IPS DF 19.7 (cell line): ENCODE measurements around the gene USP17L27.
"Not testable (repeated sequence)": the region's sequence is repeated elsewhere in the genome, so short reads cannot be mapped to it uniquely, and the experiment has no call there.

Experiments used
- DNase-seq: peaks from one replicate; pipeline ENCODE4 v3.0.0-alpha.2; 2013; ENCODE audit warnings: low read depth, low spot score

Gene USP17L27, protein sequence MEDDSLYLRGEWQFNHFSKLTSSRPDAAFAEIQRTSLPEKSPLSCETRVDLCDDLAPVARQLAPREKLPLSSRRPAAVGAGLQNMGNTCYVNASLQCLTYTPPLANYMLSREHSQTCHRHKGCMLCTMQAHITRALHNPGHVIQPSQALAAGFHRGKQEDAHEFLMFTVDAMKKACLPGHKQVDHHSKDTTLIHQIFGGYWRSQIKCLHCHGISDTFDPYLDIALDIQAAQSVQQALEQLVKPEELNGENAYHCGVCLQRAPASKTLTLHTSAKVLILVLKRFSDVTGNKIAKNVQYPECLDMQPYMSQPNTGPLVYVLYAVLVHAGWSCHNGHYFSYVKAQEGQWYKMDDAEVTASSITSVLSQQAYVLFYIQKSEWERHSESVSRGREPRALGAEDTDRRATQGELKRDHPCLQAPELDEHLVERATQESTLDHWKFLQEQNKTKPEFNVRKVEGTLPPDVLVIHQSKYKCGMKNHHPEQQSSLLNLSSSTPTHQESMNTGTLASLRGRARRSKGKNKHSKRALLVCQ

DNA sequence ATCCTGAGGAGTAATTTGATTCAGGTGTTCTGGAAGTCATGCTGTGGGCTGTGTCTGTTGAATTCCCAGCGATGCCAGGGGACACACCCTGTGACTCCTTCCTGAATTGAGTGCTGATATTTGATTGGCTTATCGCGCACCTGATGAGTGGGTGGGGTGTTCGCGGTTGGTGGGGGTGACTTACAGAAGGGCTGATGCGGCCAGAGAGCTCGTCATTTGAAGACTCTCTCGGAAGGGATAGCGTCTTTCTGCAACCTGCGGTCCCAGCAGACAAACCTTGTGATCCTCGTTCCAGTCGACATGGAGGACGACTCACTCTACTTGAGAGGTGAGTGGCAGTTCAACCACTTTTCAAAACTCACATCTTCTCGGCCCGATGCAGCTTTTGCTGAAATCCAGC is at the start of gene USP17L27:
USP17L27 (plus strand) TSS at position 301 of the 400 bp plus-strand sequence; CDS start at position 301, 0 bp downstream.
- DNase-seq, result not testable (repeated sequence)

DNA sequence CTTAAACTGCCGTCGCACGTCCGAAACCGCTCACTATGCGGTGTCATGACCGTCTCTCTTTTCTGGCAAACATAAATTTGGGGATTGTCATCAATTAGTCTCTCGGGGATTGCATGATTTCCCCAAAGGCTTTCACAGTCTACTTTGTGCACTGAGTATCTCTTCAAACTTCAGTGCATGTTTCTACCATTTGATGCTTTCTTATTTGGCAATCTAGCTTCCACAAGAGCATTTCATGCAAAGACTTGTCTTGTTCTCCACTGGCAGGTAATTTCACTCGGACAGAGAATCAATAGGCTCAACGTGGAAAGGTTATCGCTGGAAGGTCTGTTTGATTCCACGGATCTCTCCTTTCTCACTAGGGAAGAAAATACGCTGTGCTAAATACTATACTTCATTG is 19.8 kb upstream of the USP17L27 start:
- DNase-seq, result not testable (repeated sequence)

DNA sequence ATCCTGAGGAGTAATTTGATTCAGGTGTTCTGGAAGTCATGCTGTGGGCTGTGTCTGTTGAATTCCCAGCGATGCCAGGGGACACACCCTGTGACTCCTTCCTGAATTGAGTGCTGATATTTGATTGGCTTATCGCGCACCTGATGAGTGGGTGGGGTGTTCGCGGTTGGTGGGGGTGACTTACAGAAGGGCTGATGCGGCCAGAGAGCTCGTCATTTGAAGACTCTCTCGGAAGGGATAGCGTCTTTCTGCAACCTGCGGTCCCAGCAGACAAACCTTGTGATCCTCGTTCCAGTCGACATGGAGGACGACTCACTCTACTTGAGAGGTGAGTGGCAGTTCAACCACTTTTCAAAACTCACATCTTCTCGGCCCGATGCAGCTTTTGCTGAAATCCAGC is 19.1 kb upstream of the USP17L27 start, which contains the start of gene USP17L24:
USP17L24 (plus strand) TSS at position 301 of the 400 bp plus-strand sequence; CDS start at position 301, 0 bp downstream.
- not testable (repeated sequence) for DNase-seq

DNA sequence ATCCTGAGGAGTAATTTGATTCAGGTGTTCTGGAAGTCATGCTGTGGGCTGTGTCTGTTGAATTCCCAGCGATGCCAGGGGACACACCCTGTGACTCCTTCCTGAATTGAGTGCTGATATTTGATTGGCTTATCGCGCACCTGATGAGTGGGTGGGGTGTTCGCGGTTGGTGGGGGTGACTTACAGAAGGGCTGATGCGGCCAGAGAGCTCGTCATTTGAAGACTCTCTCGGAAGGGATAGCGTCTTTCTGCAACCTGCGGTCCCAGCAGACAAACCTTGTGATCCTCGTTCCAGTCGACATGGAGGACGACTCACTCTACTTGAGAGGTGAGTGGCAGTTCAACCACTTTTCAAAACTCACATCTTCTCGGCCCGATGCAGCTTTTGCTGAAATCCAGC is 14.3 kb upstream of the USP17L27 start, which contains the start of gene USP17L25:
USP17L25 (plus strand) TSS at position 301 of the 400 bp plus-strand sequence; CDS start at position 301, 0 bp downstream.
- DNase-seq, result not testable (repeated sequence)

DNA sequence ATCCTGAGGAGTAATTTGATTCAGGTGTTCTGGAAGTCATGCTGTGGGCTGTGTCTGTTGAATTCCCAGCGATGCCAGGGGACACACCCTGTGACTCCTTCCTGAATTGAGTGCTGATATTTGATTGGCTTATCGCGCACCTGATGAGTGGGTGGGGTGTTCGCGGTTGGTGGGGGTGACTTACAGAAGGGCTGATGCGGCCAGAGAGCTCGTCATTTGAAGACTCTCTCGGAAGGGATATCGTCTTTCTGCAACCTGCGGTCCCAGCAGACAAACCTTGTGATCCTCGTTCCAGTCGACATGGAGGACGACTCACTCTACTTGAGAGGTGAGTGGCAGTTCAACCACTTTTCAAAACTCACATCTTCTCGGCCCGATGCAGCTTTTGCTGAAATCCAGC is 9.6 kb upstream of the USP17L27 start, which contains the start of gene USP17L26:
USP17L26 (plus strand) TSS at position 301 of the 400 bp plus-strand sequence; CDS start at position 301, 0 bp downstream.
- not testable (repeated sequence) for DNase-seq

DNA sequence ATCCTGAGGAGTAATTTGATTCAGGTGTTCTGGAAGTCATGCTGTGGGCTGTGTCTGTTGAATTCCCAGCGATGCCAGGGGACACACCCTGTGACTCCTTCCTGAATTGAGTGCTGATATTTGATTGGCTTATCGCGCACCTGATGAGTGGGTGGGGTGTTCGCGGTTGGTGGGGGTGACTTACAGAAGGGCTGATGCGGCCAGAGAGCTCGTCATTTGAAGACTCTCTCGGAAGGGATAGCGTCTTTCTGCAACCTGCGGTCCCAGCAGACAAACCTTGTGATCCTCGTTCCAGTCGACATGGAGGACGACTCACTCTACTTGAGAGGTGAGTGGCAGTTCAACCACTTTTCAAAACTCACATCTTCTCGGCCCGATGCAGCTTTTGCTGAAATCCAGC is 4.8 kb upstream of the USP17L27 start, which contains the start of gene USP17L5:
USP17L5 (plus strand) TSS at position 301 of the 400 bp plus-strand sequence; CDS start at position 301, 0 bp downstream.
- DNase-seq, result not testable (repeated sequence)

DNA sequence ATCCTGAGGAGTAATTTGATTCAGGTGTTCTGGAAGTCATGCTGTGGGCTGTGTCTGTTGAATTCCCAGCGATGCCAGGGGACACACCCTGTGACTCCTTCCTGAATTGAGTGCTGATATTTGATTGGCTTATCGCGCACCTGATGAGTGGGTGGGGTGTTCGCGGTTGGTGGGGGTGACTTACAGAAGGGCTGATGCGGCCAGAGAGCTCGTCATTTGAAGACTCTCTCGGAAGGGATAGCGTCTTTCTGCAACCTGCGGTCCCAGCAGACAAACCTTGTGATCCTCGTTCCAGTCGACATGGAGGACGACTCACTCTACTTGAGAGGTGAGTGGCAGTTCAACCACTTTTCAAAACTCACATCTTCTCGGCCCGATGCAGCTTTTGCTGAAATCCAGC is 4.6 kb downstream of the USP17L27 start, which contains the start of gene USP17L28:
USP17L28 (plus strand) TSS at position 301 of the 400 bp plus-strand sequence; CDS start at position 301, 0 bp downstream.
- DNase-seq, result not testable (repeated sequence)

DNA sequence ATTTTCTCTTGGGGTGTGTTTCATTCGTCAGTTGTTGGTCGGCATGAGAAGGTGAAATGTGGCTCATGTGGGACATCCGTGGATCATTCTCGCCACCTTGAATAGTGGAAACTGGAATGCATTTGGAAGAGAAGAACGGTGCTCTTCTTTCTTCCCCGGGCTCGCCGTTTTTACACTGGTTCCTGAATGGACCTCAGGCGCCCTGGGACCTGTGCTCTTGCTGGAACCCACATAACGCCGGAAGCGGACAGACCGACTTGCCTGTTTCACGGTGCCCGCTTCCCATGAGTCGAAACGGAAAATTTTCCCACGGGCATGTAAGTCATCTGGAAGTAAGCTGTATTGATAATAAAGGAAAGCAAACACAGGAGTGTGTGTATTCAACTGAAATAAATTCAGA is 6.9 kb downstream of the USP17L27 start:
- DNase-seq, result not testable (repeated sequence)

DNA sequence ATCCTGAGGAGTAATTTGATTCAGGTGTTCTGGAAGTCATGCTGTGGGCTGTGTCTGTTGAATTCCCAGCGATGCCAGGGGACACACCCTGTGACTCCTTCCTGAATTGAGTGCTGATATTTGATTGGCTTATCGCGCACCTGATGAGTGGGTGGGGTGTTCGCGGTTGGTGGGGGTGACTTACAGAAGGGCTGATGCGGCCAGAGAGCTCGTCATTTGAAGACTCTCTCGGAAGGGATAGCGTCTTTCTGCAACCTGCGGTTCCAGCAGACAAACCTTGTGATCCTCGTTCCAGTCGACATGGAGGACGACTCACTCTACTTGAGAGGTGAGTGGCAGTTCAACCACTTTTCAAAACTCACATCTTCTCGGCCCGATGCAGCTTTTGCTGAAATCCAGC is 9.4 kb downstream of the USP17L27 start, which contains the start of gene USP17L29:
USP17L29 (plus strand) TSS at position 301 of the 400 bp plus-strand sequence; CDS start at position 301, 0 bp downstream.
- not testable (repeated sequence) for DNase-seq

DNA sequence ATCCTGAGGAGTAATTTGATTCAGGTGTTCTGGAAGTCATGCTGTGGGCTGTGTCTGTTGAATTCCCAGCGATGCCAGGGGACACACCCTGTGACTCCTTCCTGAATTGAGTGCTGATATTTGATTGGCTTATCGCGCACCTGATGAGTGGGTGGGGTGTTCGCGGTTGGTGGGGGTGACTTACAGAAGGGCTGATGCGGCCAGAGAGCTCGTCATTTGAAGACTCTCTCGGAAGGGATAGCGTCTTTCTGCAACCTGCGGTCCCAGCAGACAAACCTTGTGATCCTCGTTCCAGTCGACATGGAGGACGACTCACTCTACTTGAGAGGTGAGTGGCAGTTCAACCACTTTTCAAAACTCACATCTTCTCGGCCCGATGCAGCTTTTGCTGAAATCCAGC is 18.9 kb downstream of the USP17L27 start, which contains the start of gene USP17L30:
USP17L30 (plus strand) TSS at position 301 of the 400 bp plus-strand sequence; CDS start at position 301, 0 bp downstream.
- DNase-seq, result not testable (repeated sequence)

DNA sequence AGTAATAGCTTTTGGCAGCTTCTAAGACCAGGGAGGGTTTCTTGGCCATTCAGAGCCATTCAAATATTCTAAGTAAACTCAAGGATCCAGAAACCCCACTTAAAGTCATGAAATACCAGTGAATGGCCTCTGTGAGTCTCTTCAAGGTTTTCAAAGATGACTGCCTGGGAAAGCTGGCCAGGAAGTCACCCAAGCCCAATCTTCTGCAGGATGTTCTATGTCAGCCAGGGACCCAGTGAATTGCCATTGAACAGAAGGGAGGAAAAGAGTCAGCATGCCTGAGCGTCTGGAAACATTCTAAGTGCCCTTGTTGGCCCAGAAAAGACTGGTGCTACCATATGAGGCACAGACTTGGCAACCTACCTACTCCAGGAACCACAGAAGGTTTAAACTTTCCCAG is 35.9 kb downstream of the USP17L27 start:
- DNase-seq, result not testable (repeated sequence)

DNA sequence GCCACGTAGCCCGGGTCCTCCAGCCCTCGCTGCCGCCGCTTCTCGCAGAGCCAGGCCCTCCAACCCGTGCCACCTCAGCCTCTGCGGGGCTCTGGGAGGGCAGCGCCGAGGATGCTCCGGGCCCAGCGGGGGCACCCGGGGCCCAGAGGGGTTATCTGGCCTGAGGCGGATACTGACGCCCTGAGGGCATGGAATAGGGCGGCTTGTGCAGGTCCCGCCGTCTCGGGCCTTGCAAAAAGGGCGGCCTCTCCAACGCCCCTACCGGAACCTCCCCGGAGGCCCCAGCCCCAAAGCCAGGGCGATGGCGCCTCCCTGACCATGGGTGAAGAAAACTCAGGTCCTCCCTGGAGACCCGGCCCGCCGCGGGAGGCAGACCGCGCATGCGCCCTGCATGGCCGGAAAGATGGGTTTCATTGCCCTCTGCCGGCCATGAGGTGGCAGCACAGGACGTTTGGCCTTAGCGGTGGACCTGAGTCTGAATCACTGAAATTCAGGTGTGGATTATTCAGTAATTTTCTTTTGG is 37.1 kb downstream of the USP17L27 start:
- not testable (repeated sequence) for DNase-seq

DNA sequence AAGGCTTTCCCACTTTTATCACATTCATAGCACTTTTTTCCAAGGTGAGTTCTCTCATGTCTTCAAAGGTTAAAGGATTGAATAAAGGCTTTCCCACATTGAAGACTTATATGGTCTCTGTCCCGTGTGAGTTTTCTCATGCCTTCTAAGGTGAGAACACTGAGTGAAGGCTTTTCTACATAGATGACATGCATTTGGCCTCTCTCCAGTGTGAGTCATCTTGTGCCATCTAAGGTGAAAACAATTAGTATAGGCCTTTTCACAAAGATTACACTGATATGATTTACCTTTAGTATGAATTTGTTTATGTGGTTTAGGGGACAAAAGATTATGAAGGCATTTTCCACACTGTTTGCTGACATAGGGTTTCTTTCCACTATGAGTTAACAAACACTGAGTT is 40.2 kb downstream of the USP17L27 start:
- no peak for DNase-seq

DNA sequence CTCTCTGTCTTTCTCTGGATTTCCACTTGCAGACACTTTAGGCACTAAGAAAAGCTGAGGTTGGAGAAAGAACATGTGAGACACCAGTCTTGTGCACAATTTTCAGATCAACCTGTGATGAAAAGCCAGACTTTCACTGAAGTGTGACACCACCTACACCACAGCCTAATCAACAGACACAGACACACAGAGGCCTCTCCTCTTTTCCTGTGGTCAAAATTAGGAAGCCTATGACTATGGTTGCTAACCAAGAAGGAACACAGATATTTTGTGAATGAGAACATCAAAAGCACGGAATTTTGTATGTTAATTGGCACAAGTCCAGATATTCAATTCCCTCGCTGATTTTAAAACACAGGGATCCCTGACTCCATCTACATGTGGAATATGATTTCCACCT is 45.1 kb downstream of the USP17L27 start:
- DNase-seq, result not testable (repeated sequence)
